Uterus (tissue), 4 donors: ENCODE data around the gene DOCK4. TPM values are rescaled to one million over a fixed set of nuclear protein-coding genes. Genes with fewer than 3 reads are reported as not detected.
A peak's percentile ranks its signal among the peaks of the same experiment; 100 is the strongest.

ENCODE experiments used
- DNase-seq, 2 donors: peaks; one replicate each; pipeline ENCODE4 v3.0.0-alpha.2; 2019 to 2020
- H3K27ac ChIP-seq, 2 donors: fragments of 200-600 bp; sonication (generic); 1 replicate in 1 of 2; 2 replicates in 1 of 2; pipeline ENCODE4 v1.5.1; 2016 to 2018
- H3K27me3 ChIP-seq, 2 donors: fragments of 200-600 bp; sonication (generic); one replicate each; pipeline ENCODE4 v1.5.1; 2018 to 2019; ENCODE audit warnings: control low read depth in 1 of 2
- H3K36me3 ChIP-seq, 2 donors: fragments of 200-600 bp; sonication (generic); one replicate each; pipeline ENCODE4 v1.5.1; 2019; ENCODE audit warnings: control low read depth in 1 of 2
- H3K4me1 ChIP-seq, 2 donors: fragments of 200-600 bp; sonication (generic); one replicate each; pipeline ENCODE4 v1.5.1; 2018 to 2019; ENCODE audit warnings: control low read depth in 1 of 2
- H3K4me3 ChIP-seq, 2 donors: fragments of 200-600 bp; sonication (generic); 1 replicate in 1 of 2; 2 replicates in 1 of 2; pipeline ENCODE4 v1.5.1; 2018 to 2019; ENCODE audit warnings: mild to moderate bottlenecking in 1 of 2
- H3K9me3 ChIP-seq, 2 donors: fragments of 200-600 bp; sonication (generic); one replicate each; pipeline ENCODE4 v1.5.1; 2019; ENCODE audit warnings: control low read depth in 1 of 2
- CTCF ChIP-seq, 4 experiments: fragments of 200-600 bp in 2 of 4; fragments of 450-650 bp in 2 of 4; sonication (generic) in 2 of 4; IDR thresholded peaks; one replicate each; pipeline ENCODE4 v1.5.1; 2016 to 2019; ENCODE audit warnings: antibody characterized with exemption in 4 of 4, mild to moderate bottlenecking in 2 of 4, moderate library complexity in 1 of 4
- POLR2A ChIP-seq, 2 donors: fragments of 450-650 bp; IDR thresholded peaks; one replicate each; pipeline ENCODE4 v1.6.1; 2016; ENCODE audit warnings: antibody characterized with exemption in 2 of 2, mild to moderate bottlenecking in 1 of 2, moderate library complexity in 1 of 2
- intact Hi-C: fragments of 100-400 bp; cut with DNase I; formaldehyde crosslinking; loops from one replicate; pipeline ENCODE4 v1.15.1; 2023; ENCODE audit warnings: low total_unique reads
- total RNA-seq, 4 donors: library from RNA; depleted of rRNA in 3 of 4; stranded (reverse); fragments of >200 nt in 3 of 4; gene quantifications; one replicate each; pipeline versions ENCODE4 v1.1.0 to v1.2.4, GENCODE V29; 2014 to 2023
- donor health status: DM: yes; HTN: yes; CAD: no.

DOCK4 gene
- total RNA-seq, 4 donors from 2014 or later: 48.8 to 217 (median 72.3) TPM

- intact Hi-C loops: no loop called here
- Histone ChIP-seq H3K27me3 (no peaks in the 10 kb centered on the region), H3K4me3 (no peak overlapping the region), H3K27ac (no peak overlapping the region), H3K4me1 (no peaks in the 10 kb centered on the region), H3K9me3 (no peaks in the 10 kb centered on the region), H3K36me3 (no peaks in the 10 kb centered on the region)
- no peak for DNase-seq
- no peak for TF ChIP-seq CTCF (IDR thresholded peaks at IDR 0.05)
- no peak for TF ChIP-seq POLR2A (IDR thresholded peaks at IDR 0.05)
Measured at GRCh38 chr7:112088484-112089016, 117.6 kb downstream of the DOCK4 start.

- Histone ChIP-seq H3K27ac (no peak overlapping the region), H3K4me1 (no peaks in the 10 kb centered on the region), H3K36me3 (no peaks in the 10 kb centered on the region), H3K4me3 (no peak overlapping the region), H3K9me3 (no peaks in the 10 kb centered on the region), H3K27me3 (no peaks in the 10 kb centered on the region)
- intact Hi-C loops: no loop called here
- DNase-seq: no peak
- TF ChIP-seq POLR2A (IDR thresholded peaks at IDR 0.05): no peak
- TF ChIP-seq CTCF (IDR thresholded peaks at IDR 0.05): no peak
Measured at GRCh38 chr7:112086496-112087254, 119.5 kb downstream of the DOCK4 start.

- H3K27me3 ChIP-seq: no peaks in the 10 kb centered on the region
- no peak overlapping the region for H3K4me3 ChIP-seq
- H3K9me3 ChIP-seq: no peaks in the 10 kb centered on the region
- TF ChIP-seq CTCF (IDR thresholded peaks at IDR 0.05) (no peak), POLR2A (IDR thresholded peaks at IDR 0.05) (no peak)
- H3K4me1 ChIP-seq: no peaks in the 10 kb centered on the region
- no peak for DNase-seq
- H3K27ac ChIP-seq: peak overlapping the region in 1 of 2 donors; percentile 24
- intact Hi-C loops: no loop called here
- no peaks in the 10 kb centered on the region for H3K36me3 ChIP-seq
Measured at GRCh38 chr7:112084520-112084971, 121.7 kb downstream of the DOCK4 start.

GRCh38 chr7:112083776-112084355 is 122.3 kb downstream of the DOCK4 start:
- intact Hi-C loops: no loop called here
- Histone ChIP-seq H3K27me3 (no peaks in the 10 kb centered on the region), H3K36me3 (no peaks in the 10 kb centered on the region), H3K9me3 (no peaks in the 10 kb centered on the region), H3K27ac (no peak overlapping the region), H3K4me3 (no peak overlapping the region), H3K4me1 (no peaks in the 10 kb centered on the region)
- no peak for TF ChIP-seq CTCF (IDR thresholded peaks at IDR 0.05)
- no peak for TF ChIP-seq POLR2A (IDR thresholded peaks at IDR 0.05)
- DNase-seq: no peak

- intact Hi-C loops: no loop called here
- Histone ChIP-seq H3K27me3 (no peaks in the 10 kb centered on the region), H3K4me3 (no peak overlapping the region), H3K9me3 (no peaks in the 10 kb centered on the region), H3K27ac (no peak overlapping the region), H3K36me3 (no peaks in the 10 kb centered on the region), H3K4me1 (no peaks in the 10 kb centered on the region)
- DNase-seq: no peak
- no peak for TF ChIP-seq CTCF (IDR thresholded peaks at IDR 0.05)
- TF ChIP-seq POLR2A (IDR thresholded peaks at IDR 0.05): no peak
Measured at GRCh38 chr7:112082306-112082705, 123.9 kb downstream of the DOCK4 start.
